GM19238 (cell line): ENCODE measurements around the gene KRTAP3-3.
"Not testable (repeated sequence)": the region's sequence is repeated elsewhere in the genome, so short reads cannot be mapped to it uniquely, and the experiment has no call there.

ENCODE experiments used
- DNase-seq: peaks from one replicate; pipeline ENCODE4 v3.0.0; 2011; ENCODE audit warnings: low spot score; ENCODE audit not compliant: insufficient read length

KRTAP3-3 gene

DNA sequence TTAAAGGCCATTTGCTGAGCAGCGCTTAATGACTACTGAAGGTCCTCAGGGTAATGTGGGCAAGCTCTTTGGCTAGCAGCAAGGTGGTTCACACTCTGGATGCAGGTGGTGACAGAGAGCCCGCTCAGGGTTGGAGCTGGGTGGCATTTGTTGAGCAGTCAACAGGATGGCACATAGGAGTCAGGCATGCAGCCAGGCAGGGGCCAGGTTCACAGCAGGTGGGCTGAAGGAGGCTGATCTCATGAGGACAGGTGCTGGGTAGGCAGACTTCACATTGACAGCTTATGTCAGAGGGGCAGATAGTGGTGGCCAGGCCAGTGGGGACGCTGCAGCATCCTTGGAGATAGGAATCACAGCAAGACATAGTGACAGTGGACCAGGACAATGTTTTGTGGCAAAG, 10.4 kb upstream of the KRTAP3-3 start:
- no peak for DNase-seq

DNA sequence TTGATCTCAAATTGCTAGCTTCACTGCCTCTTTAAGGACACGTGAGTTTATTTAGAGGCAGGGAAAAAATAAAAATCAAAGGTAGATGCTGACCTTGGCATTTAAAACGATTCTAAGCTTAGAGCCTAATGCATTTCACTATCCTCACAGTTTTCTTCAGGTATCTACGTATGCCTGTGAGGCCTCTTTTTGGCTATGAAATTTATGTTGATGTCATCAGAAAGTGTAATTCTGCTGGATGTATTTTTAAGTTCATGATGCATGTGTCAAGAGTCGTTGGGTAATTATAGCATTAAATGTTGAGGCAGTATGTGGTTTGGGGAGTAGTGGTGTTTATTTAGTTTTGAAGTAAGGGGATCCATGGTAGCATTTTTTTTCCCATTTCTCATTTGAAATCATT, 10.0 kb upstream of the KRTAP3-3 start:
- no peak for DNase-seq

DNA sequence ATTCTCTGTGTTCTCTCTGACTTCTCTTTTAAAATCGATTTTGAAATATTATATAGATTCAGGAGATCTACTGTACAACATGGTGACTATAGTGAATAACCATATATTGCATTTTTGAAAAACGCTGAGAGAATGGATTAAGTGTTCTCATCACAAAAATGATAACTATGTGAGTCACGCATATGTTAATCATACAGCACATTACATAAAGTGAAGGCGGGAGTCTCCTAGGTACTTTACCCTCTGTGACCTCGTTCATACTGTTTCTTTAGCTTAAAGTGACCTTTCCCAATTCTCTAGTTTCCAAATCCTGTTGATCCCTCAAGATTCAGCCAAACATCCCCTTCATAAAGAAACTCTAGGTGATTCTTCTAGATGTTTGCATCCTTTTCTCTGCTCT, 8.8 kb upstream of the KRTAP3-3 start:
- no peak for DNase-seq

GRCh38 chr17:41001795-41002194, 7.8 kb upstream of the KRTAP3-3 start:
- DNase-seq, result no peak

DNA sequence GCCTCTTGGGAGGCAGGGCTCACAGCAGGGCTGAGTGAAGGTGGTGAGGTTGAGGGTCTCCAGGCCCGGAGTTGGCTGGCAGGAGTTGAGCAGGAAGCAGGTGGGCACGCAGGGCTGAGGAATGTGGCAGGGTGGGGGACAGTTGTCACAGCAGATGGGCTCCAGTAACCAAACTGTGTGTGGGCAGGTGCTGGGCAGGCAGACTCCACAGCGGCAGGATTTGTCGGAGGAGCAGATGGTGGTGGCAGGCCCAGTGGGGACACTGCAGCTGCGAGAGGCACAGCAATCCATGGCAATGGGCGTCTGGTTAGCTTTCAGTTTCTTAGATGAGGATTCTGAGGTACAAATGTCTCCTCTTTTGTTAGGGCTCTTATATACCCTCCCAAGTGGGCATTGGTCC, 5.6 kb upstream of the KRTAP3-3 start, which contains the start of gene KRTAP3-2:
KRTAP3-2 (minus strand) TSS at position 344 of the 400 bp plus-strand sequence; CDS start at position 291, 53 bp downstream.
- DNase-seq, result not testable (repeated sequence)

DNA sequence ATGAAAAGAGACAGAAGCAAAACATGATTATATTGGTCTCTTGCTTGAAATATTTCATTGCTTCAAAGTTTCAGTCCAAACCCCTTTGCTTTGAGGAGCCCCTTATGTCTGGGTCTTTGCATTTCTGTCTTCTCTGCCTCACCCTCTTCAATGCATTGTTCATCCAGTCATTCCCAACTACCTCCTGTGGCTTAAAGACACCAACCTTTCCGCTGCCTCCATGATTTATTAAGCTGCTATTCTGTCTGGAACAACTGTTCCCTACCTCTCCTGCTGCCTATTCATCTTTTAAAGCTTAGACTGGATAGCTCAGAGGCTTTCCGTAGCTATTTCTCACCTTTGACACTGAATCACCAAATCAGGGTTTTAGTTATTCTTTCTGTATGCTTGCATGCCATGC, 3.4 kb upstream of the KRTAP3-3 start:
- DNase-seq, result no peak

DNA sequence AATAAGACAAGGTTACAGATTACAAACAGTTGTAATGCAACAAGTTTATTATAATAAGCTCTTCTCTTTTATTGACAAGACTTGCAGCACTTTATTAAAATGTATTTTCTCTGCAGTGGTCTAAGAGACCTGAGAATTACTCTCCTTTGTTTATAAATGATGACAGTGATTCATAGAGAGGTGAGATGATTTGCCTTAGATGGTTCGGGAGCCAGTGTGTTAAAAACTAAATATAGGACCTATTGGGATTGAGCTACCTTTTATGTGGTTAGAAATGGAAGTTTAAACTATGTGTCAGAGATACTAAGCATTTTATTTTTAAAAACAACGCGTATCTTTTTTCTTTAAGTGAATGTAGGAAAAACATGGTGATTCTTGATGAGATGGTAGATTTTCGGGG, 2.9 kb upstream of the KRTAP3-3 start:
- DNase-seq, result no peak

DNA sequence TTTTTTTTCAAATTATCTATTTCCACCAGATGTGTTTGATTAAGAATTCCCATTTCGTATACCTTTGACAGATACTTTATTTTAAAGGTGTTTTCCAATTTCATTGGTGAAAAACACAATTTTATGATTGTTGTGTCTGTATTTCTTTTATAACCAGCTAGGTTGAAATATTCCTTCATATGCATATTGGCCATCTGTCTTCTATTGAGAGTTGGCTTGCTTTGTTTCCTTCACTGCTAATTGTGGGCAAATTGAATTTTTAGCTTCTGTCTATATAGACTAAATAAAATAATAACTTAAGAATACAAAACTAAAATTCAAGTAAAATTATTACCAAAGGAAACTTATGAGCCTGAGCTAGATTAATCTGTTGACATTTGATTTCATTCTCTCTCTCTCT, 1.2 kb upstream of the KRTAP3-3 start:
- no peak for DNase-seq

DNA sequence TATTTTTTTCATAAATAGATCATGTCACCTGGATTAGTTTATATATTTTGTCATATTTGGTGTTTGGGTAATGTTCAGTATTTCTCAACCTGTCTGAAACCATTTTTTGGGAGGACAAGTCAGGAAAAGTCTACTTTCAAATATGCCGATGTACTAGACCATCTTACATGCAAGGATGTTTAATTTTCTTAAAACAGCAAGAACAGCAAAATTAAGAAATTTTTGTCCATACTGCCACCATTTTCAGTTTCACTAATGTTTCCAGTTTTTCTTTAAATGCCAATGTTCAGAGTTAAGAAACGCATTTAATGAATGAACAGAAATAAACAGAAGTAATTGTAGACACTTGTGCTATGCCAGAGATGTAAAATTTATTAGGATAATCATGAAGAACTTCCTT, 880 bp downstream of the KRTAP3-3 start:
- DNase-seq, result no peak

DNA sequence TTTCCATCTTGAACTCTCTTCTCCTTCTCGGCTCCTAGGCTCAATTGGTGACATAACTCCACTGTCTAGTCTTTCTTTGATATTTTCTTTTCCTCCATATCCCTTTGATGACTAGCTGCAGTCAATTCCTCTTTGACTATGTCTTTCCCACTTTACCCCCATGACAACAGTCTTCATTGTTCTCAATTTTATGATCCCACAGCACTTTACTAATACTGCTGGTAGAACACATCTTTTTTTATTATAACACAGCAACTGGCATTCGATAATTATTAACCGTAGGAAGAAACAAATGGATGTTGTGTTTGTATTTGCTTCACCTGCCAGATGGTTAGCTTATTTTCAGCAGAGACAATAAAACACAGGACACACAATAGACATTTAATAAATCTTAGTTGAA, 1.3 kb downstream of the KRTAP3-3 start:
- no peak for DNase-seq

DNA sequence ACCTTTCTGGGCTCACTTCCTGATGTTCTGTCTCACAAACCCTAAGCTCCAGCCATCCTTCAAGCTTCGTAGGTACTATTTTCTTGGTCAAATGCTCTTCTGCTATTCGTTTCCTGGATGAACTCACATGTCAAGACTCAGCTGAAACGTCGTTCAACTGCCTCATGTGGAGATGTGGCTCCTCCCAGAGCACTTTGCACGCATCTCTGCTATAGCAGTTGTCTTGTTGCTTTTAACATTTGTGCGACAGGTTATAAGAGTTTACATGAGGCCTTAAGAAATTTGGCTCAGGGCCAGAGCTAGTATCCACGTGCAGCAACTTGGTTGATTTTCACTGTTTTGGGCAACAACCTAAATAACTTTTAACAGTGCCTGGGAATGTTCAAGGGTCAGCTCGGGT, 7.0 kb downstream of the KRTAP3-3 start:
- DNase-seq, result no peak

DNA sequence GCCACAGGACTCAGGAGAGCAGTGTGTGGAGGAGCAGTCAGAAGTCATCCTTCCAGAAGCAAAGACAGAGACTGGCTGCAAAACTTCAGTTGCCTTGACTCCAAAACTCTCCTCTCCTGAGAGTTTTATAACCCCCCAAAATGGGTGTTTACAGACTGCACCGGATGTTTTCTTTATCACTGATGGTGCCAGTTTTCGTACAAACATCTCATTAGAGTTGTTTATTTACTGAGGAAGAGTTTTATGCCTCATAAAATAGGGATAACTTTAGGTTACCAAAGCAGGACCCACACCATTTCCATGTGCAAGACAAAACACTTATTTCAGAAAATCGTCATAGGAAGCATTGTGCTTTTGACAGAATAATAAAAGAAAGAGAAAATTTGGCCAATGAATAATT, 9.7 kb downstream of the KRTAP3-3 start, which contains the start of gene KRT40:
KRT40 (minus strand) TSS at position 101 of the 400 bp plus-strand sequence; CDS start at position 48, 53 bp downstream.
- no peak for DNase-seq

GRCh38 chr17:40981115-40981514, 12.8 kb downstream of the KRTAP3-3 start:
- no peak for DNase-seq

DNA sequence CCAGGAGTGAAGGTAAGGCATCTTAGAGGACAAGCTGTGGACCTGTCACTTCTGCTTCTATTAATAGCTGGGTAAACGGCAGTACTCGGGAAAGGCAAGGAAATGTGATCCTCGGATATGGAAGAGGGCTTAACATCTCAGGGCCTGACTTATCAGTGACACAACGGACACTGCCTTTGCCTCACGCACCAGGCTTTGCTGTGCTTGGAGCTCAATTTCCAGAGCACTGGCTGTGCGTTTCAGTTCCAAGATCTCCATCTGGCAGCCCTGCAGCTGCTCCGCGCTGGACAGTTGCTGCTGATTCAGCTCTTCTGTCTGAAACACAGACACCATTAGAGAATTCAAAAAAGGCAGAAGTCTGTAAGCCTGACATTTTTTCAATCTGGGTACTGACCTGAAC, 13.4 kb downstream of the KRTAP3-3 start:
- no peak for DNase-seq

GRCh38 chr17:40980117-40980516, 13.8 kb downstream of the KRTAP3-3 start:
- DNase-seq, result no peak

- DNase-seq, result no peak
Observed at GRCh38 chr17:40978575-40979151, 15.3 kb downstream of the KRTAP3-3 start.

- DNase-seq, result no peak
Observed at GRCh38 chr17:40975516-40975915, 18.4 kb downstream of the KRTAP3-3 start.

DNA sequence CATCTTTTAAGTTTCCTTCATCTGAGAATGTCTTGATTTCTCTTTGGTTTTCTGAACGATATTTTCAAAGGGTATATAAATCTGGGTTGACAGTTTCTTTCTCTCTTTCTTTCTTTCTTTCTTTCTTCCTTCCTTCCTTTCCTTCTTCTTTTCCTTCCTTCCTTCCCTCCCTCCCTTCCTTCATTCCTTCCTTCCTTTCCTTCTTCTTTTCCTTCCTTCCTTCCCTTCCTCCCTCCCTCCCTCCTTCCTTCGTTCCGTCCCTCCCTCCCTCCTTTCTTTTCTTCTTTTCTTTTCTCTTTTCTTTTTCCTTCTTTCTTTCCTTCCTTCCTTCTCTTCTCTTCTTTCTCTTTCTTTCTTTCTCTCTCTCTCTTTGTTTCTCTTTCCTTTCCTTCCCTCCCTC, 19.6 kb downstream of the KRTAP3-3 start:
- DNase-seq, result no peak

DNA sequence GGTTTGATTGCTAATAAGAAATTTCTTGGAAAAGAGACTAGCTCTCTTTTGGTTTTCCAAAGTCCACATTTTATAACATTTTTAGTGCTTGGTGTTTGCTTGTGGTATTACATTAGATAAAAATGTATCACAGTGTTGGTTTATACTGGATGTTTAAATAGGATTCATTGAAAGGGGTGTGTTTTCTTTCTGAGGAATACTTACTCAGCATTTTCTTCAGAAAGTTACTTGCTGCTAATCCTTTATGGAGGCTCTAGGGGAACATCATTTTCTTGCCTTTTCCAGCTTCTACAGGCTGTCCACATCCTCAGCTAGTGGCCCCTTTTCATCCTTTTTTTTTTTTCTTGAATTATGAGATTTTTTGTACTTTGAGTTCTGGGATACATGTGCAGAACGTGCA, 26.4 kb downstream of the KRTAP3-3 start:
- no peak for DNase-seq

GRCh38 chr17:40966848-40967247, 27.1 kb downstream of the KRTAP3-3 start, which contains the start of gene KRT39:
Gene KRT39 (minus strand): TSS chr17:40966948. CDS start chr17:40966856, 92 bp downstream.
- no peak for DNase-seq

DNA sequence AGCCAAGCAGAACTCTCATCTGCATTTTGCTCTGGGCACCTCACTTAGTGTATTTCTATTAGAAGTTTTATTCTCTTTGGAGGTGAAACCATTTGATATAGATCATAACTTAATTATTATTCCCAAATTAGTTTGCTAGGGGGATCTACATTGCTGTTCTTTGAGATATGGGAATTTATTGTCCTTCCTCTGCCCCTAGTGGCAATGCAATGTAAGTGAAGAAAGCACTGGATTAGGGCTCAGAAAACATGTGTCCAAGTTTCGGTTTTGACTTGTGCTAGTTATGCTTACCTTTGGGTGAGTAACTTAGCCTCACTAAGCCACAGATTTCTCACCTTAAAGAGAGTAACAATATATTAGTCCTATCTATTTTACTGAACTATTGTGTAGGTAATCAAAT, 30.1 kb downstream of the KRTAP3-3 start:
- peak; percentile 5 for DNase-seq

- no peak for DNase-seq
Observed at GRCh38 chr17:40962059-40962561, 31.9 kb downstream of the KRTAP3-3 start.

GRCh38 chr17:40961591-40961990, 32.4 kb downstream of the KRTAP3-3 start:
- DNase-seq, result no peak
